ENCODE results near the gene IFNA6.

DNA sequence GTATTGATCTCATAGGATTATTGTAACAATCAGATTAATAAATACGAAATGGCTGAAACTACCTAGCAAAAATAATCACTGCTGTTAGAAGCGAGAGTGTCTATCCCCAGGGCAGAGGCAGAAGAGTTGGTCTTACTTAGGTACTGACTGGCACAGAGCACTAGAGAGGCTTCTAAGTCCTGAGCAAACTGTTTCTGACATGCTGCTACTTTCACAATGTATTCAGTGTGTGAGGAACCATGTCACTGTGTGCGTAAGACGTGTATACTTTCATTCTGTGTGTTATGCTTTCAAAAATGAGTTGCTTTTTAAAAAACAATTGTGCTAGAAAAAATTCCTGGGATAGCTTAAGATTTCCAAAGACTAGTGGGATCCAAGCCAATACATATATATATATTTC lies 10.0 kb downstream of the IFNA6 start:
- TF ChIP-seq, protein P1, sequence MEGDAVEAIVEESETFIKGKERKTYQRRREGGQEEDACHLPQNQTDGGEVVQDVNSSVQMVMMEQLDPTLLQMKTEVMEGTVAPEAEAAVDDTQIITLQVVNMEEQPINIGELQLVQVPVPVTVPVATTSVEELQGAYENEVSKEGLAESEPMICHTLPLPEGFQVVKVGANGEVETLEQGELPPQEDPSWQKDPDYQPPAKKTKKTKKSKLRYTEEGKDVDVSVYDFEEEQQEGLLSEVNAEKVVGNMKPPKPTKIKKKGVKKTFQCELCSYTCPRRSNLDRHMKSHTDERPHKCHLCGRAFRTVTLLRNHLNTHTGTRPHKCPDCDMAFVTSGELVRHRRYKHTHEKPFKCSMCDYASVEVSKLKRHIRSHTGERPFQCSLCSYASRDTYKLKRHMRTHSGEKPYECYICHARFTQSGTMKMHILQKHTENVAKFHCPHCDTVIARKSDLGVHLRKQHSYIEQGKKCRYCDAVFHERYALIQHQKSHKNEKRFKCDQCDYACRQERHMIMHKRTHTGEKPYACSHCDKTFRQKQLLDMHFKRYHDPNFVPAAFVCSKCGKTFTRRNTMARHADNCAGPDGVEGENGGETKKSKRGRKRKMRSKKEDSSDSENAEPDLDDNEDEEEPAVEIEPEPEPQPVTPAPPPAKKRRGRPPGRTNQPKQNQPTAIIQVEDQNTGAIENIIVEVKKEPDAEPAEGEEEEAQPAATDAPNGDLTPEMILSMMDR (IDR thresholded peaks at IDR 0.05; ENCODE audit: poor library complexity, severe bottlenecking) = no peak
- TF ChIP-seq EP300 (conservative IDR thresholded peaks at IDR 0.05; ENCODE audit: poor library complexity, severe bottlenecking) (no peak), SMC3 (conservative IDR thresholded peaks at IDR 0.05; ENCODE audit: poor library complexity) (no peak)

All from neural cell (in vitro differentiated cells).